HepG2 (cell line): ENCODE measurements around the gene FAM222A. TPM values are rescaled to one million over a fixed set of nuclear protein-coding genes. Genes with fewer than 3 reads are reported as not detected.

Source experiments
- ATAC-seq: fragments of 200-7000 bp; cut with Tn5 transposase; 3 replicates; pipeline ENCODE4 v1.9.1; 2020; ENCODE audit warnings: mild to moderate bottlenecking, moderate library complexity
- BruUV-seq: library from RNA; stranded (reverse); fragments of 400-500 nt; replicated peaks from 2 replicates; lab custom pipeline; 2021; lab: Mats Ljungman, UMichigan
- CTCF ChIA-PET: fragments of 300-600 bp; formaldehyde crosslinking; extraction: SDS; loops from one replicate; lab custom pipeline; 2021; ENCODE audit warnings: low total read pairs, inconsistent platforms, low intra/inter-chr PET ratio; lab: Yijun Ruan, JAX
- POLR2A ChIA-PET: fragments of 350-600 bp; sonication (Branson Sonifier 250); formaldehyde crosslinking; loops from one replicate; lab custom pipeline; 2020; ENCODE audit warnings: antibody characterized with exemption, inconsistent platforms; lab: Yijun Ruan, JAX
- DNase-seq: peaks from one replicate; pipeline ENCODE4 v3.0.0-alpha.2; 2015; ENCODE audit warnings: low spot score
- FAIRE-seq: peaks from 3 replicates; lab custom pipeline; 2011; peaks lifted over from hg19 to GRCh38; lab: Jason Lieb, UNC
- H2AFZ ChIP-seq: one replicate; pipeline ENCODE4 v1.6.1; 2011; ENCODE audit warnings: low read length, inconsistent platforms
- H3K27ac ChIP-seq: fragments of 300-600 bp; 3 replicates; pipeline ENCODE4 v1.8.0; 2011; ENCODE audit warnings: mixed run types, mild to moderate bottlenecking, mixed read lengths, low read length, inconsistent platforms; ENCODE audit not compliant: insufficient read depth; ENCODE audit errors: extremely low read length
- H3K27me3 ChIP-seq, 2 experiments: fragments of 200-600 bp in 1 of 2; 2 replicates in 1 of 2; 3 replicates in 1 of 2; pipeline versions ENCODE4 v1.6.0 to v1.8.0; 2011; ENCODE audit warnings: low read length in 2 of 2, mild to moderate bottlenecking in 2 of 2, moderate library complexity in 2 of 2, inconsistent platforms in 1 of 2; ENCODE audit not compliant: insufficient read depth in 2 of 2, control insufficient read depth in 1 of 2
- H3K36me3 ChIP-seq, 2 experiments: fragments of 200-600 bp in 1 of 2; replicated peaks in 1 of 2; 2 replicates in 1 of 2; 3 replicates in 1 of 2; pipeline versions ENCODE4 v1.5.1 to v1.8.0; 2011; ENCODE audit warnings: low read length in 2 of 2, inconsistent platforms in 1 of 2; ENCODE audit not compliant: insufficient read depth in 2 of 2, control insufficient read depth in 1 of 2
- H3K4me1 ChIP-seq: 2 replicates; pipeline ENCODE4 v1.5.1; 2012; ENCODE audit warnings: low read length, inconsistent platforms; ENCODE audit not compliant: insufficient read depth
- H3K4me2 ChIP-seq: 2 replicates; pipeline ENCODE4 v1.6.0; 2011; ENCODE audit warnings: low read depth, low read length, inconsistent platforms
- H3K4me3 ChIP-seq, 3 experiments: fragments of 200-600 bp in 1 of 3; sonication (generic), shearing (Covaris generic) in 1 of 3; replicated peaks in 1 of 3; 2 replicates each; pipeline ENCODE4 v1.5.1; 2011 to 2016; ENCODE audit warnings: low read length in 3 of 3, inconsistent platforms in 2 of 3, low read depth in 2 of 3, mild to moderate bottlenecking in 2 of 3, control low read depth in 1 of 3, mixed read lengths in 1 of 3; ENCODE audit not compliant: insufficient read depth in 1 of 3
- H3K79me2 ChIP-seq: one replicate; pipeline ENCODE4 v1.6.1; 2011; ENCODE audit warnings: low read length, inconsistent platforms; ENCODE audit not compliant: insufficient read depth
- H3K9ac ChIP-seq: 2 replicates; pipeline ENCODE4 v1.6.0; 2011; ENCODE audit warnings: mild to moderate bottlenecking, low read depth, low read length, inconsistent platforms; ENCODE audit not compliant: insufficient read depth
- H3K9me3 ChIP-seq: 2 replicates; pipeline ENCODE4 v1.5.1; 2012; ENCODE audit warnings: mild to moderate bottlenecking, low read length
- H4K20me1 ChIP-seq: 2 replicates; pipeline ENCODE4 v1.6.0; 2011; ENCODE audit warnings: inconsistent platforms, mild to moderate bottlenecking, low read length, moderate library complexity; ENCODE audit not compliant: insufficient read depth
- BRD4 ChIP-seq: sonication (generic); formaldehyde crosslinking; IDR thresholded peaks from 2 replicates; pipeline ENCODE4 v1.4.0; 2020; ENCODE audit warnings: missing genetic modification reagents
- CHCHD3 ChIP-seq: sonication (generic); formaldehyde crosslinking; IDR thresholded peaks from 2 replicates; pipeline ENCODE4 v1.8.0; 2022; ENCODE audit warnings: mild to moderate bottlenecking, missing genetic modification reagents, moderate library complexity
- FOXO1 ChIP-seq: sonication (generic); formaldehyde crosslinking; IDR thresholded peaks from 2 replicates; pipeline ENCODE4 v1.4.0; 2020; ENCODE audit warnings: missing genetic modification reagents
- HDAC1 ChIP-seq: sonication (generic); formaldehyde crosslinking; IDR thresholded peaks from 2 replicates; pipeline ENCODE4 v1.5.1; 2020; ENCODE audit warnings: mild to moderate bottlenecking, missing genetic modification reagents
- ISL2 ChIP-seq: sonication (generic); formaldehyde crosslinking; IDR thresholded peaks from 2 replicates; pipeline ENCODE4 v1.5.0; 2020; ENCODE audit warnings: missing genetic modification reagents
- MZF1 ChIP-seq: sonication (generic); formaldehyde crosslinking; IDR thresholded peaks from 2 replicates; pipeline ENCODE4 v1.8.1; 2023; ENCODE audit warnings: mild to moderate bottlenecking, missing genetic modification reagents, borderline replicate concordance
- PRPF4 ChIP-seq: fragments of 200-400 bp; formaldehyde crosslinking; IDR thresholded peaks from 2 replicates; pipeline ENCODE4 v1.6.1; 2016; ENCODE audit warnings: low read length, low read depth; ENCODE audit not compliant: poor library complexity, severe bottlenecking
- TFE3 ChIP-seq: IDR thresholded peaks from 2 replicates; pipeline ENCODE4 v1.6.1; 2016
- ZNF326 ChIP-seq: sonication (generic); formaldehyde crosslinking; IDR thresholded peaks from 2 replicates; pipeline ENCODE4 v1.4.0; 2020; ENCODE audit warnings: missing genetic modification reagents, borderline replicate concordance
- ZNF597 ChIP-seq: sonication (generic); formaldehyde crosslinking; IDR thresholded peaks from 2 replicates; pipeline ENCODE4 v1.5.0; 2020; ENCODE audit warnings: missing genetic modification reagents
- WGBS: methylation state at CpG from one replicate; pipeline ENCODE4 v1.1.6; 2017; ENCODE audit warnings: low lambda C conversion rate; 5-methylcytosine and 5-hydroxymethylcytosine counted together
- in situ Hi-C: cut with HindIII; loops from 2 replicates; pipeline ENCODE4 v1.10.0; 2017; ENCODE audit warnings: low pct_unique_long_range_greater_than_20kb; ENCODE audit not compliant: extremely low pct_ligation_motif_present
- intact Hi-C: fragments of 100-400 bp; cut with micrococcal nuclease; formaldehyde crosslinking; loops from one replicate; pipeline ENCODE4 v1.10.0; 2022; ENCODE audit not compliant: unreplicated experiment
- polyA plus RNA-seq, 8 experiments: library from polyadenylated mRNA; depleted of rRNA in 3 of 8; stranded (reverse) in 7 of 8; unstranded in 1 of 8; fragments of >200 nt; fragmentation: Illumina TruSeq in 4 of 8; extraction: Trizol in 4 of 8; gene quantifications; 2 replicates each; pipeline versions ENCODE4 v1.2.1 to v1.2.3, GENCODE V29; 2011 to 2016; ENCODE audit warnings: low read depth in 4 of 8, missing spikeins in 1 of 8, mixed read lengths in 1 of 8; ENCODE audit not compliant: insufficient read depth in 1 of 8
- total RNA-seq, 5 experiments: library from RNA; depleted of rRNA; stranded (reverse); fragments of >200 nt; fragmentation: Illumina TruSeq; extraction: Trizol; gene quantifications; 2 replicates each; pipeline ENCODE4 v1.2.3, GENCODE V29; 2016; ENCODE audit warnings: low read depth in 1 of 5
- TF ChIP-seq, protein P1 (sequence below): sonication (generic); formaldehyde crosslinking; IDR thresholded peaks from 2 replicates; pipeline ENCODE4 v1.8.1; 2023; ENCODE audit warnings: mild to moderate bottlenecking, missing genetic modification reagents, borderline replicate concordance
- TF ChIP-seq, protein P2 (sequence below): sonication (generic); formaldehyde crosslinking; IDR thresholded peaks from 2 replicates; pipeline ENCODE4 v1.4.0; 2020; ENCODE audit warnings: missing genetic modification reagents

The FAM222A gene
- total and polyA plus RNA-seq, 2 of the 13 experiments (the other 11 are each of a cell fraction or from before 2014, with no cell fraction given): 2.7 to 9.6 TPM

DNA sequence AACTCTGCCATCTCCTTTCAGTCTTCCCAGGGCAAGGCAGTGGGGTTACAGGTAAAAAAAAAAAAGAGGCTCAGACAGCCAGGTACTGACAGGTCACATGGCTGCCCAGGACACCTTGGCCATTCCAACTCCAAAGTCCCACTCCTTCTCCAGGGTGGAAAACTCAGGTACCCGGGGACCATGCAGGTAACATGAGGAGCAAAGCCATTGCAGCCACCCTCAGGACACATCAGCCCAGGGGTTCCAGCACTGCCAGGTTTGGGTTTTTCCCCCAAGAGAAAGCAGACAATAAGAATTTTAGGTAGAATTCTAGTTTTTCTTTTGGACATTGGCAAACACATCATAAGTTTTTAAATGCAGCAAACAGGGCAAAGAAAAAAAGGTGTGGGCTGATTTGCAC is 15.3 kb downstream of the FAM222A start (continued):
- TF ChIP-seq, protein P1, sequence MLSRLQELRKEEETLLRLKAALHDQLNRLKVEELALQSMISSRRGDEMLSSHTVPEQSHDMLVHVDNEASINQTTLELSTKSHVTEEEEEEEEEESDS: no peak
- TF ChIP-seq ZNF326: no peak
- no peak for TF ChIP-seq ZNF597 (CRISPR knock-in tag)
- TF ChIP-seq HDAC1 (CRISPR knock-in tag): no peak
- TF ChIP-seq CHCHD3 (CRISPR knock-in tag): no peak
- TF ChIP-seq, protein P2, sequence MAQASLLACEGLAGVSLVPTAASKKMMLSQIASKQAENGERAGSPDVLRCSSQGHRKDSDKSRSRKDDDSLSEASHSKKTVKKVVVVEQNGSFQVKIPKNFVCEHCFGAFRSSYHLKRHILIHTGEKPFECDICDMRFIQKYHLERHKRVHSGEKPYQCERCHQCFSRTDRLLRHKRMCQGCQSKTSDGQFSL (CRISPR knock-in tag): no peak
- no peak for TF ChIP-seq BRD4 (CRISPR knock-in tag)
- TF ChIP-seq ISL2 (CRISPR knock-in tag): no peak
- TF ChIP-seq FOXO1 (CRISPR knock-in tag): no peak

DNA sequence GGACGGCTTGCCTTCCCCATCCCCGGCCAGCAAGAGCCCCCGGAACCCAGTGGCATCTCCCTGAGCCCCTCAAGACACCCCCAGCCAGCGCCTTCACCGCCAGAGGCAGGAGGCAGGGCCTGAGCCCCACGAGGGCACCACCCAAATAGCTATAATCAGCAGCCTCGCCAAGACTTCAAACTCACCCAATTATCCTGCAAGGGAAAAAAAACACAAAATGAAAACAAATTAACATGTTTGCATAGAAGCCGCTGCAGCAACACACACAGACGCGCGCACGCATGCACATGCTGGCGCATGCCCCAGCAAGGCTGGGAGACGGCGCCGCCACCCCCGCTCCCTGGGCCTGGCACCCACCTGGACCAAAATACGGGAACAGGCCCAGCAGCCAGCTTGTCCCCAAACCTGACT is 15.8 kb downstream of the FAM222A start:
- peaks cover 0 to 7% of the 10 kb centered on the region in 2 experiments; a peak in 1 of 5 replicates for H3K36me3 ChIP-seq
- no peak overlapping the region for H3K4me3 ChIP-seq
- TF ChIP-seq MZF1 (CRISPR knock-in tag) (no peak), PRPF4 (no peak), TFE3 (CRISPR knock-in tag) (no peak)
- TF ChIP-seq, all 625 proteins: peak for 0
- in situ Hi-C loops: no loop called here
- CTCF ChIA-PET: no interaction called here
- no peaks in the 10 kb centered on the region for H3K9me3 ChIP-seq
- 98% methylated on average over 12 of the region's 18 CpGs for WGBS
- H3K9ac ChIP-seq: no peak overlapping the region
- peaks cover 67% of the 10 kb centered on the region for H3K4me1 ChIP-seq
- no peak overlapping the region for H3K4me2 ChIP-seq
- no peaks in the 10 kb centered on the region for H3K27me3 ChIP-seq
- no peak overlapping the region for H3K27ac ChIP-seq
- H3K79me2 ChIP-seq: peaks cover 13% of the 10 kb centered on the region
- intact Hi-C loops: no loop called here
- BruUV-seq: no TSS peak
- H2AFZ ChIP-seq: no peak overlapping the region
- H4K20me1 ChIP-seq: no peaks in the 10 kb centered on the region
- no peak for DNase-seq
- no peak for ATAC-seq
- FAIRE-seq: no peak
- POLR2A ChIA-PET: no interaction called here
